Measurements from ENCODE around the gene CALCB. TPM values are rescaled to one million over a fixed set of nuclear protein-coding genes. Genes with fewer than 3 reads are reported as not detected.

The CALCB gene
- total RNA-seq, 2 experiments from 2014 or later: 0.30 to 0.39 TPM

- Histone ChIP-seq H3K4me1 (ENCODE audit: insufficient read depth, low read length) (no peaks in the 10 kb centered on the region), H3K36me3 (ENCODE audit: insufficient read depth, low read length) (no peaks in the 10 kb centered on the region), H3K27ac (ENCODE audit: low read depth in 1 of 2, low read length in 2 of 2) (no peak overlapping the region), H3K4me3 (ENCODE audit: low read length) (no peak overlapping the region), H3K27me3 (ENCODE audit: control insufficient read depth in 1 of 2, insufficient read depth in 2 of 2, low read length in 2 of 2) (peaks cover 0 to 3% of the 10 kb centered on the region in 2 experiments), H3K9me3 (ENCODE audit: control insufficient read depth in 1 of 2, insufficient read depth in 1 of 2, low read length in 2 of 2) (no peaks in the 10 kb centered on the region)
- no peak overlapping the region for H3K27ac Mint-ChIP-seq
- intact Hi-C loops (cut with DNase I, micrococcal nuclease): no loop called here
- H3K4me3 Mint-ChIP-seq: no peak overlapping the region
- no peaks in the 10 kb centered on the region for H3K4me1 Mint-ChIP-seq (ENCODE audit: low read depth)
- H3K9me3 Mint-ChIP-seq: peaks cover 2% of the 10 kb centered on the region
- DNase-seq: no peak
- peaks cover 45% of the 10 kb centered on the region for H3K27me3 Mint-ChIP-seq
- TF ChIP-seq, protein P1, sequence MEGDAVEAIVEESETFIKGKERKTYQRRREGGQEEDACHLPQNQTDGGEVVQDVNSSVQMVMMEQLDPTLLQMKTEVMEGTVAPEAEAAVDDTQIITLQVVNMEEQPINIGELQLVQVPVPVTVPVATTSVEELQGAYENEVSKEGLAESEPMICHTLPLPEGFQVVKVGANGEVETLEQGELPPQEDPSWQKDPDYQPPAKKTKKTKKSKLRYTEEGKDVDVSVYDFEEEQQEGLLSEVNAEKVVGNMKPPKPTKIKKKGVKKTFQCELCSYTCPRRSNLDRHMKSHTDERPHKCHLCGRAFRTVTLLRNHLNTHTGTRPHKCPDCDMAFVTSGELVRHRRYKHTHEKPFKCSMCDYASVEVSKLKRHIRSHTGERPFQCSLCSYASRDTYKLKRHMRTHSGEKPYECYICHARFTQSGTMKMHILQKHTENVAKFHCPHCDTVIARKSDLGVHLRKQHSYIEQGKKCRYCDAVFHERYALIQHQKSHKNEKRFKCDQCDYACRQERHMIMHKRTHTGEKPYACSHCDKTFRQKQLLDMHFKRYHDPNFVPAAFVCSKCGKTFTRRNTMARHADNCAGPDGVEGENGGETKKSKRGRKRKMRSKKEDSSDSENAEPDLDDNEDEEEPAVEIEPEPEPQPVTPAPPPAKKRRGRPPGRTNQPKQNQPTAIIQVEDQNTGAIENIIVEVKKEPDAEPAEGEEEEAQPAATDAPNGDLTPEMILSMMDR (IDR thresholded peaks at IDR 0.05): no peak
- ChIA-PET POLR2A (no interaction called here), CTCF (interaction anchor here (2.5 kb wide), 1 partner anchor 9 kb away, joined by 9 read pairs; no protein-coding TSS in a partner anchor)
- H3K36me3 Mint-ChIP-seq (ENCODE audit: low read depth): no peaks in the 10 kb centered on the region
- no peak for ATAC-seq (ENCODE audit: poor library complexity)
Measured at GRCh38 chr11:15091175-15091574, 17.8 kb downstream of the CALCB start.

- no peaks in the 10 kb centered on the region for H3K9me3 ChIP-seq (ENCODE audit: control insufficient read depth in 1 of 2, insufficient read depth in 1 of 2, low read length in 2 of 2)
- Mint-ChIP-seq H3K36me3 (ENCODE audit: low read depth) (no peaks in the 10 kb centered on the region), H3K9me3 (peaks cover 2% of the 10 kb centered on the region), H3K27me3 (peaks cover 46% of the 10 kb centered on the region), H3K4me3 (no peak overlapping the region), H3K27ac (no peak overlapping the region), H3K4me1 (ENCODE audit: low read depth) (no peaks in the 10 kb centered on the region)
- peaks cover 0 to 3% of the 10 kb centered on the region in 2 experiments for H3K27me3 ChIP-seq (ENCODE audit: control insufficient read depth in 1 of 2, insufficient read depth in 2 of 2, low read length in 2 of 2)
- no peak for DNase-seq
- H3K4me3 ChIP-seq (ENCODE audit: low read length): no peak overlapping the region
- CTCF ChIA-PET: interaction anchor here (2.5 kb wide), 1 partner anchor 9 kb away, joined by 9 read pairs; no protein-coding TSS in a partner anchor
- no peaks in the 10 kb centered on the region for H3K4me1 ChIP-seq (ENCODE audit: insufficient read depth, low read length)
- ATAC-seq (ENCODE audit: poor library complexity): no peak
- intact Hi-C loops (cut with DNase I, micrococcal nuclease): no loop called here
- no peak overlapping the region for H3K27ac ChIP-seq (ENCODE audit: low read depth in 1 of 2, low read length in 2 of 2)
- no peaks in the 10 kb centered on the region for H3K36me3 ChIP-seq (ENCODE audit: insufficient read depth, low read length)
- TF ChIP-seq, protein P1 (IDR thresholded peaks at IDR 0.05): no peak
- POLR2A ChIA-PET: no interaction called here
Measured at GRCh38 chr11:15091625-15092024, 18.2 kb downstream of the CALCB start.

DNA sequence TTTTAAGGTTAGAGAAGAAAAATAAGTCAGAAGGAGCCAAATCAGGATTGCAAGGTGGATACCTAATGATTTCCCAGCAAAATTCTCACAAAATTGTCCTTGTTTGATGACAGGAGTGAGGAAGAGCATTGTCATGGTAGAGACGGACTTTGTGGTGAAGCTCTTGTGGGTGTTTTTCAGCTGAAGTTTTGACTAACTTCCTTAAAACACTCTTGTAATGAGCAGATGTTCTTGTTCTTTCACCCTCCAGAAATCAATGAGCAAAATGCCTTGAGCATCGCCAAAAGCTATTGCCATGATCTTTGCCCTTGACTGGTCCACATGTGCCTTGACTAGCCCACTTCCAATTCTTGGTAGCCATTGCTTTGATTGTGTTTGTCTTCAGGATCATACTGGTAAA lies 20.0 kb downstream of the CALCB start:
- H3K4me1 Mint-ChIP-seq (ENCODE audit: low read depth): no peaks in the 10 kb centered on the region
- ChIA-PET POLR2A (no interaction called here), CTCF (interaction anchor here (0.5 kb wide), 1 partner anchor 1474 kb away, joined by 3 read pairs; no protein-coding TSS in a partner anchor)
- no peaks in the 10 kb centered on the region for H3K9me3 Mint-ChIP-seq
- no peak overlapping the region for H3K4me3 ChIP-seq (ENCODE audit: low read length)
- peaks cover 50% of the 10 kb centered on the region for H3K27me3 Mint-ChIP-seq
- ATAC-seq (ENCODE audit: poor library complexity) (no peak), DNase-seq (no peak)
- TF ChIP-seq, protein P1 (IDR thresholded peaks at IDR 0.05): no peak
- H3K27me3 ChIP-seq (ENCODE audit: control insufficient read depth in 1 of 2, insufficient read depth in 2 of 2, low read length in 2 of 2): peaks cover 4 to 11% of the 10 kb centered on the region in 2 experiments
- H3K4me3 Mint-ChIP-seq: no peak overlapping the region
- no peak overlapping the region for H3K27ac ChIP-seq (ENCODE audit: low read depth in 1 of 2, low read length in 2 of 2)
- intact Hi-C loops (cut with DNase I, micrococcal nuclease): no loop called here
- no peaks in the 10 kb centered on the region for H3K9me3 ChIP-seq (ENCODE audit: control insufficient read depth in 1 of 2, insufficient read depth in 1 of 2, low read length in 2 of 2)
- no peaks in the 10 kb centered on the region for H3K36me3 ChIP-seq (ENCODE audit: insufficient read depth, low read length)
- no peak overlapping the region for H3K27ac Mint-ChIP-seq
- no peaks in the 10 kb centered on the region for H3K36me3 Mint-ChIP-seq (ENCODE audit: low read depth)
- no peaks in the 10 kb centered on the region for H3K4me1 ChIP-seq (ENCODE audit: insufficient read depth, low read length)

All from CD4-positive, alpha-beta T cell (primary cell).